HEK293T (cell line): Measurements from ENCODE around the gene HOXC12.

ENCODE experiments used
- CTCF ChIA-PET: fragments of 350-600 bp; formaldehyde crosslinking; extraction: SDS; loops from one replicate; lab custom pipeline; 2021; ENCODE audit warnings: antibody characterized with exemption, inconsistent platforms; lab: Yijun Ruan, JAX
- POLR2A ChIA-PET: fragments of 350-600 bp; formaldehyde crosslinking; extraction: SDS; loops from one replicate; lab custom pipeline; 2020; ENCODE audit warnings: antibody characterized with exemption, inconsistent platforms; lab: Yijun Ruan, JAX
- DNase-seq: peaks from one replicate; pipeline ENCODE4 v3.0.0; 2012; ENCODE audit warnings: mixed read lengths; ENCODE audit errors: extremely low spot score
- ARNT ChIP-seq: fragments of 450-650 bp; IDR thresholded peaks from 2 replicates; pipeline ENCODE4 v1.6.1; 2017; ENCODE audit warnings: mild to moderate bottlenecking
- BHLHE40 ChIP-seq: fragments of 450-650 bp; IDR thresholded peaks from 2 replicates; pipeline ENCODE4 v1.6.1; 2016; ENCODE audit warnings: mild to moderate bottlenecking, moderate library complexity, borderline replicate concordance
- CTBP1 ChIP-seq: fragments of 450-650 bp; IDR thresholded peaks from 2 replicates; pipeline ENCODE4 v1.6.1; 2016; ENCODE audit warnings: borderline replicate concordance
- ELF4 ChIP-seq: fragments of 450-650 bp; IDR thresholded peaks from 2 replicates; pipeline ENCODE4 v1.6.1; 2017; ENCODE audit warnings: antibody characterized with exemption
- FOXA1 ChIP-seq: fragments of 450-650 bp; IDR thresholded peaks from 2 replicates; pipeline ENCODE4 v1.6.1; 2016; ENCODE audit warnings: mild to moderate bottlenecking
- FOXK2 ChIP-seq: fragments of 450-650 bp; IDR thresholded peaks from 2 replicates; pipeline ENCODE4 v1.6.1; 2016; ENCODE audit warnings: mild to moderate bottlenecking
- FOXM1 ChIP-seq: fragments of 450-650 bp; IDR thresholded peaks from 2 replicates; pipeline ENCODE4 v1.6.1; 2017; ENCODE audit warnings: mild to moderate bottlenecking, borderline replicate concordance
- HDGF ChIP-seq: fragments of 450-650 bp; IDR thresholded peaks from 2 replicates; pipeline ENCODE4 v1.6.1; 2017; ENCODE audit warnings: antibody characterized with exemption, borderline replicate concordance
- L3MBTL2 ChIP-seq: fragments of 450-650 bp; conservative IDR thresholded peaks from 2 replicates; pipeline ENCODE4 v1.6.1; 2016; ENCODE audit warnings: mild to moderate bottlenecking
- LEF1 ChIP-seq: fragments of 450-650 bp; IDR thresholded peaks from 2 replicates; pipeline ENCODE4 v1.6.1; 2017; ENCODE audit warnings: mild to moderate bottlenecking, borderline replicate concordance
- NFRKB ChIP-seq: fragments of 450-650 bp; IDR thresholded peaks from 2 replicates; pipeline ENCODE4 v1.6.1; 2016; ENCODE audit warnings: mild to moderate bottlenecking, moderate library complexity
- SP1 ChIP-seq: fragments of 450-650 bp; IDR thresholded peaks from 2 replicates; pipeline ENCODE4 v1.6.1; 2017
- SUZ12 ChIP-seq: fragments of 450-650 bp; IDR thresholded peaks from 2 replicates; pipeline ENCODE4 v1.6.1; 2016; ENCODE audit warnings: mild to moderate bottlenecking
- TARDBP ChIP-seq: fragments of 450-650 bp; IDR thresholded peaks from 2 replicates; pipeline ENCODE4 v1.6.1; 2016
- ZNF384 ChIP-seq: fragments of 450-650 bp; IDR thresholded peaks from 2 replicates; pipeline ENCODE4 v1.6.1; 2016
- TF ChIP-seq, protein P1 (sequence below): fragments of 450-650 bp; IDR thresholded peaks from 2 replicates; pipeline ENCODE4 v1.6.1; 2016

The HOXC12 gene

DNA sequence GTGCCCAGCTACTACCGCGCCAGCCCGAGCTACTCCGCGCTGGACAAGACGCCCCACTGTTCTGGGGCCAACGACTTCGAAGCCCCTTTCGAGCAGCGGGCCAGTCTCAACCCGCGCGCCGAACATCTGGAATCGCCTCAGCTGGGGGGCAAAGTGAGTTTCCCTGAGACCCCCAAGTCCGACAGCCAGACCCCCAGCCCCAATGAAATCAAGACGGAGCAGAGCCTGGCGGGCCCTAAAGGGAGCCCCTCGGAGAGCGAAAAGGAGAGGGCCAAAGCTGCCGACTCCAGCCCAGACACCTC, 30.9 kb downstream of the HOXC12 start:
- no peak for DNase-seq
- POLR2A ChIA-PET: interaction anchor here (0.5 to 4.9 kb wide), 10 partner anchors 10 to 222 kb away, joined by 3 to 69 read pairs (median 4); partner anchors contain the start of genes HOXC5 and HOXC9
- CTCF ChIA-PET: interaction anchor here (0.6 to 5.6 kb wide), 12 partner anchors 13 to 230 kb away, joined by 3 to 44 read pairs (median 5); partner anchors contain the start of gene HOXC9
- TF ChIP-seq FOXM1 (no peak), L3MBTL2 (peak; percentile 64)

DNA sequence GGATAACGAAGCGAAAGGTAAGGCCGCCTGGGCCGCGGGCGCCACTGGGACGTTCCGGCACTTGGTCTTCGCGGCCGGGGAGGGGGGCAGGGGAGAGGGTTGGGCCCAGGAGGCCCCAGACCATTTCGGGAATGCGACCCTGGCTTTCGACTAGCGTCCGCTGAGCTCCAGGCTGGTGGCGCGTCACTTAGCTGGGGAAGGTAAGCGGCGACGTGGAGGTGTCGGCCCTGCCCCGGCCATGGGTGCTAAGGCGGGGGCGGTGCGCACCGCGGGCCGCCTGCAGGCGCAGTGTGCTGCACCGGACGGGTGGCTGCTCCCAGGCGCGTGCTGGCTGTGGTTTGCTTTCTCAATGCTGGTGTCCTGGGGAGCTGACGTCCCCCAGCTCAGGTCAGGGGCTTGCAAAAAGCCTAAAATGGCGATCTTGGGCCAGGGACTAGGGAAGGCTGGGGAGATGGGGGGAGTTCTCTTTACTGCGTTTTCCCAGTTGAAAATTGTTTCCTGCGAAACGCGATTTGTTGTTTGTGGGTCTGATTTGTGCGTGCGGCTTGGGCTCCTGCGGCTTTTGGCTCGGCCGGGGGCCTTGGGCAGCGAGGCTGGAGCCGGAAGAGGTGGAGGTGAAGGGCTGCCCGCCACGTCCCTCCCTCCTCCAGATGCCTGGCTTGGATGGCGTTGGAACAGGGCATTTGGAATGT, 31.4 kb downstream of the HOXC12 start:
- ChIA-PET POLR2A (interaction anchor here (0.5 to 4.9 kb wide), 5 partner anchors 10 to 47 kb away, joined by 3 to 69 read pairs (median 3); partner anchors contain the start of genes HOXC5 and HOXC9), CTCF (interaction anchor here (0.5 to 5.6 kb wide), 12 partner anchors 12 to 241 kb away, joined by 3 to 44 read pairs (median 5); partner anchors contain the start of gene HOXC9)
- no peak for DNase-seq
- no peak for TF ChIP-seq BHLHE40
- peak; percentile 33; the same call in 1 of the 2 replicates for TF ChIP-seq CTBP1
- TF ChIP-seq LEF1: no peak
- TF ChIP-seq SUZ12: no peak

DNA sequence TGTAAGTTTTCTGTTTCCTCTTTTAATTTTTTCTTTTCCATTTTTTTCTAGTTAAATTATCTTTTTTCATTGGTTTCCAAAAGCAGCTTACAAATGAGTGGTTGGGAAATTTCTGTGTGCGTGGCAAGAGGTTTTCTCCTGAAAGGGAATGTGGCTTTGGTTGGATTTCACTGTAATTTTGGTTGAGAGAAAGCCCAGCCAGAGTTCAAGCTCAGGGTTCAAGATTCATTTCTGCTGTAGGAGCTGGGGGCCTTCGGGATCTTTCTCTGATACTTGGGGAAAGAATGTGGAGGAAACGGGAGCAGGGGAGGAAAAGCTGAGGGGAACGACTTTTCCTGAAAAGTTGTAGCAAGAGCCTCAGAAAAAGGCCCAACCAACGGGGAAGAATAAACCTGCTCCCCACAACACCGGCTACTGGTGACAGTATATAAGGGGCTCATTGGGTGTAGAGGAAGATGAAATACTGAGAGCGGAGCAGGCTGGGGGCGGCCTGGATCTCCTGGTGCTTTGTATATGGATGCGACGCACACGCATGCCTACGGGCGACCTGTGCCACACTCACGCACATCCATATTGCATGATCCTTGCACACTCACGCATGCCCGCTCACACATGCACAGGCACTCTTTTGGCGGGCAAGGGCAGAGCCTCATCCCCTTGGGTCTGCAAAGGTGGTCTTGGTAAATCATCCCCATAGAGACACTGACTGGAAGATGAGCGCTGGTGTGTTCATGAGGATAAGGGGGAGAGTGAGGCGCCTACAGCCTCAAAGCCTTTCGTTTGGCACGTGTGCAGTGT, 32.2 kb downstream of the HOXC12 start:
- CTCF ChIA-PET: interaction anchor here (1.0 to 5.6 kb wide), 7 partner anchors 12 to 228 kb away, joined by 3 to 44 read pairs (median 20); partner anchors contain the start of genes HOXC13 and HOXC9
- POLR2A ChIA-PET: interaction anchor here (0.8 to 4.9 kb wide), 4 partner anchors 12 to 310 kb away, joined by 3 to 69 read pairs (median 4); partner anchors contain the start of genes HOXC5, HOXC8 and HOXC9
- DNase-seq: no peak
- TF ChIP-seq FOXM1 (no peak), L3MBTL2 (no peak), NFRKB (no peak), HDGF (no peak), ARNT (no peak), FOXK2 (no peak), SP1 (no peak), ELF4 (no peak), CTBP1 (no peak), SUZ12 (no peak), BHLHE40 (no peak), ZNF384 (no peak), TARDBP (no peak), FOXA1 (no peak), LEF1 (no peak)
- TF ChIP-seq, protein P1, sequence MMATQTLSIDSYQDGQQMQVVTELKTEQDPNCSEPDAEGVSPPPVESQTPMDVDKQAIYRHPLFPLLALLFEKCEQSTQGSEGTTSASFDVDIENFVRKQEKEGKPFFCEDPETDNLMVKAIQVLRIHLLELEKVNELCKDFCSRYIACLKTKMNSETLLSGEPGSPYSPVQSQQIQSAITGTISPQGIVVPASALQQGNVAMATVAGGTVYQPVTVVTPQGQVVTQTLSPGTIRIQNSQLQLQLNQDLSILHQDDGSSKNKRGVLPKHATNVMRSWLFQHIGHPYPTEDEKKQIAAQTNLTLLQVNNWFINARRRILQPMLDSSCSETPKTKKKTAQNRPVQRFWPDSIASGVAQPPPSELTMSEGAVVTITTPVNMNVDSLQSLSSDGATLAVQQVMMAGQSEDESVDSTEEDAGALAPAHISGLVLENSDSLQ: no peak

DNA sequence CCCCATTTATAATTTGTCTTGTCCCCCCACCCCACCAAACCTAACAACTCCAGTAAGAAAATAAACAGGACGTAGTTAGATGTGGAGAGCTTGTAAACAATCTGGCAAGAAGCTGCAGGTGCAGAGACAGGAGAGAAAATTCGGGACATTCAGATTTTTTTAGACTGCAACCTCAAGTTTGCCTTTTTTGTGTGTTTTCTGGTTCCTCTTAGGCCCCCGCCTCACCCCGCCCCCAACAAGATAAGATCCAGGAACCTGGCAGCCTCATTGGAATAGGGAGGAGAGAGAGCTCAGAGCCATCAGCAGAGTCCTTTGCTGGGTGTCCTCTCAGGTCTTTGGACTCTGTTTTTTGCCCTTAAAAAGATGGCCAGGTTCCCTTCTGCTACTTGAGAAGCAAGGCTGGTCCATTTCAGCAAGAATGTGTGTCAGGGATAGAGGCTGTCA, 33.1 kb downstream of the HOXC12 start:
- CTCF ChIA-PET: interaction anchor here (0.6 to 5.6 kb wide), 15 partner anchors 10 to 369 kb away, joined by 3 to 44 read pairs (median 4); partner anchors contain the start of gene HOXC13
- TF ChIP-seq ZNF384: no peak
- TF ChIP-seq BHLHE40: no peak
- no peak for TF ChIP-seq SUZ12
- TF ChIP-seq FOXA1: no peak
- TF ChIP-seq CTBP1: no peak
- TF ChIP-seq ELF4: no peak
- no peak for DNase-seq
- POLR2A ChIA-PET: interaction anchor here (0.6 to 4.9 kb wide), 8 partner anchors 11 to 311 kb away, joined by 3 to 69 read pairs (median 3); partner anchors contain the start of genes HOXC8 and HOXC9

DNA sequence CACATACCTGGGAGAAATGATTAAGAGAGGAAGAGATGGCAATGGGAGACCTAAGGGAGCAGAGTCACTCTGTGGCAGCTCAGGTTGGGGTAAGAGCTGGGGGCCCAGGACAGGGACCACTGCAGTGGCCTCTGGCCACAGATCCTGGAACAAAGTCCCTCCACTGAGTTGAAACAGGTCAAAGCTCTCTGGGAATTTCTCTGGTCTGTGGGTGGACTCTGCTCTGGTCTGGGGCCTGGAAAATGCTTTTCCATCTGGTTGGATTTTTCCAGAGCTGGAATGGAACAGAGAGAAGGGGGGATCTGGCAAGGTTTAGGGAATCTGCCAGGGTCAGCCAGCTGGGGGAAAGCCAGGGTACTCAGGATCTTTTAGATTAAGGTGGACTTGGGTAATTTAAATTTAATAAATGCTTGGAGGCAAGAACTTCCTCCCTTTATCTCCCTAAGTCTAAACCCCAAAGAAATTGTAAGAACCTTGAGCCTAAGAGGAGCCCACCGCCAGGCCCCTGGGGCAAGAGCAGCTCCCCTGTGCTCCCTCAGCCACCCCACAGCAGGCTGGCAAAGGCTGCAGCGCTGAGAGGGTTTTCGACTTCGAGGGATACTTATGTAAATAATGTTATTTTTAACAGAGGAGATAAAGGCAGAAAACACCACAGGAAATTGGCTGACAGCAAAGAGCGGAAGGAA, 34.0 kb downstream of the HOXC12 start:
- TF ChIP-seq, protein P1: no peak
- TF ChIP-seq SP1: no peak
- no peak for TF ChIP-seq BHLHE40
- no peak for TF ChIP-seq ZNF384
- POLR2A ChIA-PET: interaction anchor here (0.6 to 4.9 kb wide), 6 partner anchors 10 to 228 kb away, joined by 3 to 69 read pairs (median 3); partner anchors contain the start of gene HOXC9
- CTCF ChIA-PET: interaction anchor here (1.0 to 5.6 kb wide), 12 partner anchors 9 to 368 kb away, joined by 3 to 44 read pairs (median 4); no protein-coding TSS in a partner anchor
- DNase-seq: no peak
